HCT116 (cell line): ENCODE results near the gene NOTCH1. TPM values are rescaled to one million over a fixed set of nuclear protein-coding genes. Genes with fewer than 3 reads are reported as not detected.

Experiments used
- ATAC-seq: fragments of 200-7000 bp; cut with Tn5 transposase; 2 replicates; pipeline ENCODE4 v1.9.1; 2020; ENCODE audit warnings: mild to moderate bottlenecking, moderate library complexity
- BruUV-seq: library from RNA; stranded (reverse); fragments of 400-500 nt; replicated peaks from 2 replicates; lab custom pipeline; 2021; lab: Mats Ljungman, UMichigan
- CTCF ChIA-PET: fragments of 300-600 bp; sonication (Branson Sonifier 250); formaldehyde crosslinking; loops from one replicate; lab custom pipeline; 2021; ENCODE audit warnings: antibody characterized with exemption; lab: Charles Lee
- POLR2A ChIA-PET: fragments of 300-600, 350-600 bp; sonication (Branson Sonifier 250); formaldehyde crosslinking; loops from one replicate; lab custom pipeline; 2021; ENCODE audit warnings: antibody characterized with exemption; lab: Charles Lee
- RAD21 ChIA-PET, 2 experiments: fragments of 300-600 bp; sonication (Branson Sonifier 250); formaldehyde crosslinking; loops; one replicate each; lab custom pipeline; 2023; ENCODE audit warnings: low total read pairs in 2 of 2; ENCODE audit not compliant: uncharacterized antibody in 2 of 2, unreplicated experiment in 2 of 2, low non-redundant PET in 1 of 2; lab: Charles Lee
- DNase-seq: peaks from one replicate; pipeline ENCODE4 v3.0.0-alpha.2; 2010; ENCODE audit warnings: low read depth, low spot score
- H2AFZ ChIP-seq: fragments of 200-600 bp; shearing (Covaris generic), sonication (generic); 2 replicates; pipeline ENCODE4 v1.6.1; 2017; ENCODE audit warnings: low read depth, mixed run types, mixed read lengths, antibody characterized with exemption, low read length; ENCODE audit not compliant: poor library complexity, severe bottlenecking
- H3K27ac ChIP-seq: 2 replicates; pipeline ENCODE4 v1.5.1; 2012; ENCODE audit warnings: low read depth, low read length
- H3K27me3 ChIP-seq: fragments of 200-600 bp; sonication (generic); 2 replicates; pipeline ENCODE4 v1.6.1; 2016; ENCODE audit warnings: mixed run types, low read length, mixed read lengths; ENCODE audit not compliant: insufficient read depth
- H3K36me3 ChIP-seq, 2 experiments: fragments of 200-500 bp in 1 of 2; fragments of 200-600 bp in 1 of 2; sonication (Bioruptor generic) in 1 of 2; sonication (generic) in 1 of 2; 2 replicates each; pipeline versions ENCODE4 v1.5.1 to v1.6.1; 2014 to 2016; ENCODE audit warnings: low read length in 2 of 2, inconsistent platforms in 1 of 2, mixed read lengths in 1 of 2, mixed run types in 1 of 2; ENCODE audit not compliant: insufficient read depth in 2 of 2, control insufficient read depth in 1 of 2
- H3K4me1 ChIP-seq, 2 experiments: fragments of 200-600 bp in 1 of 2; sonication (generic) in 1 of 2; 2 replicates each; pipeline versions ENCODE4 v1.5.1 to v1.6.1; 2012 to 2017; ENCODE audit warnings: low read length in 2 of 2, inconsistent platforms in 1 of 2, mild to moderate bottlenecking in 1 of 2, mixed read lengths in 1 of 2, mixed run types in 1 of 2, moderate library complexity in 1 of 2; ENCODE audit not compliant: insufficient read depth in 2 of 2, control insufficient read depth in 1 of 2
- H3K4me2 ChIP-seq: fragments of 200-600 bp; sonication (generic); 2 replicates; pipeline ENCODE4 v1.6.1; 2017; ENCODE audit warnings: mixed run types, low read length, mixed read lengths
- H3K4me3 ChIP-seq, 2 experiments: fragments of 200-600 bp in 1 of 2; sonication (generic) in 1 of 2; replicated peaks in 1 of 2; 2 replicates each; pipeline ENCODE4 v1.5.1; 2011 to 2016; ENCODE audit warnings: low read length in 2 of 2, control low read depth in 1 of 2, low read depth in 1 of 2, mild to moderate bottlenecking in 1 of 2, mixed read lengths in 1 of 2, mixed run types in 1 of 2
- H3K79me2 ChIP-seq: fragments of 200-600 bp; sonication (generic); 2 replicates; pipeline ENCODE4 v1.6.1; 2017; ENCODE audit warnings: mild to moderate bottlenecking, mixed run types, low read length, moderate library complexity, mixed read lengths; ENCODE audit not compliant: insufficient read depth
- H3K9ac ChIP-seq: fragments of 200-600 bp; sonication (generic); 2 replicates; pipeline ENCODE4 v1.6.1; 2016; ENCODE audit warnings: low read length, mixed read lengths
- H3K9me2 ChIP-seq: fragments of 200-600 bp; sonication (generic), shearing (Covaris generic); 2 replicates; pipeline ENCODE4 v1.6.1; 2017; ENCODE audit warnings: mixed run types, mild to moderate bottlenecking, moderate library complexity; ENCODE audit not compliant: insufficient read depth
- H3K9me3 ChIP-seq, 2 experiments: fragments of 200-500 bp in 1 of 2; fragments of 200-600 bp in 1 of 2; sonication (Bioruptor generic) in 1 of 2; sonication (generic) in 1 of 2; 2 replicates each; pipeline ENCODE4 v1.6.1; 2014 to 2017; ENCODE audit warnings: low read length in 2 of 2, mixed read lengths in 2 of 2, inconsistent platforms in 1 of 2, low read depth in 1 of 2, mild to moderate bottlenecking in 1 of 2, mixed run types in 1 of 2, moderate library complexity in 1 of 2; ENCODE audit not compliant: control insufficient read depth in 1 of 2, insufficient read depth in 1 of 2
- H4K20me1 ChIP-seq: fragments of 200-600 bp; sonication (generic), shearing (Covaris generic); 2 replicates; pipeline ENCODE4 v1.6.1; 2017; ENCODE audit warnings: mixed run types, mild to moderate bottlenecking, moderate library complexity; ENCODE audit not compliant: insufficient read depth
- CEBPB ChIP-seq: IDR thresholded peaks from 2 replicates; pipeline ENCODE4 v1.6.1; 2012; ENCODE audit warnings: low read depth
- EGR1 ChIP-seq: IDR thresholded peaks from 2 replicates; pipeline ENCODE4 v1.6.1; 2012; ENCODE audit warnings: low read depth
- FOSL1 ChIP-seq: IDR thresholded peaks from 2 replicates; pipeline ENCODE4 v1.6.1; 2012; ENCODE audit warnings: low read depth
- MAX ChIP-seq: IDR thresholded peaks from 2 replicates; pipeline ENCODE4 v1.6.1; 2012
- POLR2A ChIP-seq: IDR thresholded peaks from 2 replicates; pipeline ENCODE4 v1.7.0; 2011; ENCODE audit warnings: borderline replicate concordance; ENCODE audit not compliant: insufficient read depth, insufficient read length; ENCODE audit errors: extremely low read depth
- REST ChIP-seq: IDR thresholded peaks from 2 replicates; pipeline ENCODE4 v1.6.1; 2012; ENCODE audit warnings: low read depth
- SRF ChIP-seq: IDR thresholded peaks from 2 replicates; pipeline ENCODE4 v1.6.1; 2012; ENCODE audit warnings: low read depth
- TCF7L2 ChIP-seq: IDR thresholded peaks from 2 replicates; pipeline ENCODE4 v1.7.0; 2011; ENCODE audit warnings: borderline replicate concordance, inconsistent platforms; ENCODE audit not compliant: insufficient read depth, insufficient read length; ENCODE audit errors: extremely low read depth
- YY1 ChIP-seq: IDR thresholded peaks from 2 replicates; pipeline ENCODE4 v1.6.1; 2011; ENCODE audit warnings: low read length, low read depth, moderate library complexity, mild to moderate bottlenecking; ENCODE audit not compliant: insufficient replicate concordance; ENCODE audit errors: extremely low read depth
- intact Hi-C: fragments of 100-400 bp; cut with micrococcal nuclease; formaldehyde crosslinking; loops from 2 replicates; pipeline ENCODE4 v1.10.0; 2022
- total RNA-seq: library from RNA; stranded (reverse); gene quantifications from one replicate; pipeline ENCODE4 v1.2.1, GENCODE V29; 2021; ENCODE audit not compliant: unreplicated experiment

NOTCH1 gene
- total RNA-seq, 1 experiment from 2014 or later = 36.2 TPM

- Histone ChIP-seq H3K9ac (no peak overlapping the region), H3K9me3 (no peaks in the 10 kb centered on the region), H3K79me2 (no peaks in the 10 kb centered on the region), H2AFZ (no peak overlapping the region), H3K36me3 (peaks cover 17 to 23% of the 10 kb centered on the region in 2 experiments)
- ATAC-seq (no peak), DNase-seq (no peak)
- no TSS peak for BruUV-seq
- TF ChIP-seq YY1 (no peak), CEBPB (no peak), TCF7L2 (no peak)
- TF ChIP-seq, all 23 proteins: peak for 0
- no peak overlapping the region for H3K4me3 ChIP-seq
- no peak overlapping the region for H3K27ac ChIP-seq
- H4K20me1 ChIP-seq = no peaks in the 10 kb centered on the region
- no peaks in the 10 kb centered on the region for H3K27me3 ChIP-seq
- ChIA-PET POLR2A (no interaction called here), RAD21 (no interaction called here), CTCF (no interaction called here)
- no peak overlapping the region for H3K4me2 ChIP-seq
- no peaks in the 10 kb centered on the region for H3K9me2 ChIP-seq
- H3K4me1 ChIP-seq = no peaks in the 10 kb centered on the region
- intact Hi-C loops = no loop called here
These were observed 38.4 kb downstream of the NOTCH1 start for GRCh38 chr9:136507221-136507991.

GRCh38 chr9:136506425-136506824 lies 39.4 kb downstream of the NOTCH1 start:
- ChIA-PET POLR2A (no interaction called here), CTCF (no interaction called here)
- intact Hi-C loops = no loop called here
- no peaks in the 10 kb centered on the region for H4K20me1 ChIP-seq
- H3K4me1 ChIP-seq = no peaks in the 10 kb centered on the region
- no peak overlapping the region for H3K4me2 ChIP-seq
- H3K27ac ChIP-seq = no peak overlapping the region
- no peaks in the 10 kb centered on the region for H3K9me2 ChIP-seq
- peaks cover 11 to 14% of the 10 kb centered on the region in 2 experiments for H3K36me3 ChIP-seq
- DNase-seq = no peak
- ATAC-seq = no peak
- TF ChIP-seq EGR1 = no peak
- no peak for TF ChIP-seq SRF
- no peak for TF ChIP-seq MAX
- TF ChIP-seq FOSL1 = no peak
- TF ChIP-seq REST = no peak
- TF ChIP-seq POLR2A = no peak
- no peak for TF ChIP-seq YY1
- TF ChIP-seq, all 23 proteins: peak for 0
- H3K4me3 ChIP-seq = no peak overlapping the region
- RAD21 ChIA-PET = no interaction called here
- no peaks in the 10 kb centered on the region for H3K27me3 ChIP-seq
- no peak overlapping the region for H2AFZ ChIP-seq
- H3K9me3 ChIP-seq = no peaks in the 10 kb centered on the region
- BruUV-seq = no TSS peak
- no peak overlapping the region for H3K9ac ChIP-seq
- H3K79me2 ChIP-seq = no peaks in the 10 kb centered on the region
